GM19239 (cell line): ENCODE data around the gene SUSD2.
"Not testable (repeated sequence)": the region's sequence is repeated elsewhere in the genome, so short reads cannot be mapped to it uniquely, and the experiment has no call there.

ENCODE experiments used
- DNase-seq: peaks from one replicate; pipeline ENCODE4 v3.0.0; 2011; ENCODE audit warnings: low spot score; ENCODE audit not compliant: insufficient read length
- FAIRE-seq: peaks from 2 replicates; lab custom pipeline; 2011; peaks lifted over from hg19 to GRCh38; lab: Jason Lieb, UNC

SUSD2 gene

DNA sequence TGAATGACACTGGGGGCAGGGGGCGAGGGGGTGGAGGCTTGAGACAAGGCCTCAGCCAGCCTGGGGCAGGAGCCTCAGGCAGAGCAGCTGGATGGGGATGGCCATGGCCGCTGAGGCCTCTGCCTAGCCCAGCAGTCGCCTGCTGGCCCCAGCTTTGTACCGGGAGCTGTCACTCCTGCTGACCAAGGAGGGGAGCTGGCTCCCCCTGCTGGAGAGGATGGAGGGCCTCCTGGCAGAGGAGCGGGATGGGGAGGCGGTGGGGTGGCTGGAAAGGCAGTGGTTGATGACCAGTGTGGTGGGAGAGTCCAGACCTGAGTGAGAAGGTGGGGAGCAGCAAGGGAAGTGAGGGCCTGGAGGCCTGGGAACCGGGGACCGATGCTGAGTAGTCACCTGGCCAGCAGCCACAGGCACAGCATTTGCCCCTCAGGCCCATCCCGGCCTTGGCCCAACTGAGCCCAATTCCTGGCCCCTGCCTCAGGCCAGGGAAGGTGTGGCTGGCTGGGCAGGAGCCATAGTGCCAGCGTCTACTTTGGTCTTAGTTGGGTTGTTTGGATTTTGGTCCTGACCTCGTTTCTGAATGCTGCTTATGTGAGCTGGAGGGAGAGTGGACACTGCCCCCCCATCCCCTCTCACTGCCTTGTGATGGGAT is 6.0 kb upstream of the SUSD2 start:
- peak; percentile 14 for FAIRE-seq
- DNase-seq, result peak; percentile 81

DNA sequence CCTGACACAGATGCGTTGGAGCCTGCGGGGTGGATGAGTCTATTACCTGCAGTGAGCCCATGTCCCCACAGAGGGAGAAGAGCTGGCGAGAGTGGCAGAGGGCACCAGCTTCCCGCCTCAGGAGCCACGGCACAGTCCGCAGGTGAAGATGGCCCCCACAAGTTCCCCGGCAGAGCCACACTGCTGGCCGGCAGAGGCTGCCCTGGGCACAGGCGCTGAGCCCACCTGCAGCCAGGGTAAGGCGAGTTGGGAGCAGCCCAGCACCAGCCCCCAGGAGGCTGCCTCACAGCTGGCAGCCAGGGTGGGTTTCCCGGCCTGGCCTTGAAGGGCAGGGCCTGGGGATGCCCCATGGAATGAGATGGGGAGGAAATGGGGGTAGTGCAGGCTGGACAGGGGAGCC is 5.2 kb upstream of the SUSD2 start:
- DNase-seq (no peak), FAIRE-seq (no peak)

DNA sequence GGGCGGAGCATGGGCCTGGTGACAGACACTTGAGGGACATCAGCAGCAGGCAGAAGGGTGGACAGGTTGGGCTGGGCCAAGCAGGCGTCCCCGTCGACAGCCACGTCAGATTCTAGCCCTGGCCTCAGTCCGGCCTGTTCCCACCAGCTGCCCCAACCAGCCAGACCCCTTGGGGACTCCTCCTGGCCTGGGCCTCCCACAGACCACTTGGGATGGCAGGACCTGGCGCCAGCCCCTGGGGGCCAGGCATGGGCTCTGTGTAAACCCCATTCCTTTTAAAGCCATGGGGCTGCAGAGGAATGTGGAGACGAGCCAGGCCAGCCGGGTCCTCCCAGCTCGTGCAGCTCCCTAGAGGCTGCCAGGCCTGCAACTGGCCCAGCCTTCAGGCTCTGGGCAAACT is 4.7 kb upstream of the SUSD2 start:
- DNase-seq (no peak), FAIRE-seq (no peak)

DNA sequence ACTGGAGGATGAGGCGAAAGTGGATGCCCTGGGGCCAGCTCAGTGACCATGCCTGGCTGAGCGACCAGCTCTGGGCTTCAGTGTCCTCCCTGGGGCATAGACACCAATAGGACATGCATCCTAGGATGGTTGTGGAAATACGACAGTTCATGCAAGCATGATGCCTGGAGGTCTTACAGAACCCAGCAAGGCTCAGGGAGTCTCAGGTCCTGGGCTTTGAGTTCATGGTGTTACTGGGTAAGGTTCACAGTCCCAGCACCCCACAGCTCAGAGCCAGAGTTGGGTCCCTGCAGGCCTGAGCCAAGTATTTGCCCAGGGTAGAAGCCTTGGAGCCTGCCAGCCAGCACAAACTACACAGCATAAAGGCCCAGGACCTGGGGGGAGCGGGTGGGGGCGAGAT is 4.2 kb upstream of the SUSD2 start:
- FAIRE-seq (no peak), DNase-seq (no peak)

DNA sequence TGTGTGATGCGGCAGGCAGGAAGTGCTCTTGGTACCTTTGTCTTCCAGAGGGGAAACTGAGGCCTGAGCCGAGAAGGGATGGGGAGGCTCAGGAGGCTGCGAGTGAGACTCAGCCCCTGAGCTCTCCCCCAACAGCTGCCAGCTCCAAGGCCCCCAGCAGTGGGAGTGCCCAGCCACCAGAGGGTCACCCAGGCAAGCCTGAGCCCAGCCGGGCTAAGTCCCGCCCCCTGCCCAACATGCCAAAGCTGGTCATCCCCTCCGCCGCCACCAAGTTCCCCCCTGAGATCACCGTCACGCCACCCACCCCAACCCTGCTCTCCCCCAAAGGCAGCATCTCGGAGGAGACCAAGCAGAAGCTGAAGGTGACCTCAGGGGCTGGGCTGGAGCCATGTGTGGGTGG is 3.8 kb upstream of the SUSD2 start:
- FAIRE-seq (no peak), DNase-seq (no peak)

DNA sequence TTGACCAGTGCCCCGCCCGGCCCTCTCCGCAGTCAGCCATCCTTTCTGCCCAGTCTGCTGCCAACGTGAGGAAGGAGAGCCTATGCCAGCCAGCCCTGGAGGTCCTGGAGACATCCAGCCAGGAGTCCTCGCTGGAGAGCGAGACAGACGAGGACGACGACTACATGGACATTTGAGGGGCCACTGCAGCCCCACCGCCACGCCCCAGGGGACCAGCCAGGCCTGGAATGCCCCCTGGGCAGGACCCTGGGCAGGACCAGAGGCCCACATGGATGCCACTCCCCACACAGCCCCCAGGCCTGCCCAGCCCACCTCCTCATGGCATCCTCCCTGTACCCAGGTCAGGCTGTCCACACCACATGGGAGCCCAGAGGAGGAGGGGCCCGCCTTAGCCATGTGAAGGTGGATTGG is 3.3 kb upstream of the SUSD2 start:
- no peak for DNase-seq
- FAIRE-seq, result no peak

DNA sequence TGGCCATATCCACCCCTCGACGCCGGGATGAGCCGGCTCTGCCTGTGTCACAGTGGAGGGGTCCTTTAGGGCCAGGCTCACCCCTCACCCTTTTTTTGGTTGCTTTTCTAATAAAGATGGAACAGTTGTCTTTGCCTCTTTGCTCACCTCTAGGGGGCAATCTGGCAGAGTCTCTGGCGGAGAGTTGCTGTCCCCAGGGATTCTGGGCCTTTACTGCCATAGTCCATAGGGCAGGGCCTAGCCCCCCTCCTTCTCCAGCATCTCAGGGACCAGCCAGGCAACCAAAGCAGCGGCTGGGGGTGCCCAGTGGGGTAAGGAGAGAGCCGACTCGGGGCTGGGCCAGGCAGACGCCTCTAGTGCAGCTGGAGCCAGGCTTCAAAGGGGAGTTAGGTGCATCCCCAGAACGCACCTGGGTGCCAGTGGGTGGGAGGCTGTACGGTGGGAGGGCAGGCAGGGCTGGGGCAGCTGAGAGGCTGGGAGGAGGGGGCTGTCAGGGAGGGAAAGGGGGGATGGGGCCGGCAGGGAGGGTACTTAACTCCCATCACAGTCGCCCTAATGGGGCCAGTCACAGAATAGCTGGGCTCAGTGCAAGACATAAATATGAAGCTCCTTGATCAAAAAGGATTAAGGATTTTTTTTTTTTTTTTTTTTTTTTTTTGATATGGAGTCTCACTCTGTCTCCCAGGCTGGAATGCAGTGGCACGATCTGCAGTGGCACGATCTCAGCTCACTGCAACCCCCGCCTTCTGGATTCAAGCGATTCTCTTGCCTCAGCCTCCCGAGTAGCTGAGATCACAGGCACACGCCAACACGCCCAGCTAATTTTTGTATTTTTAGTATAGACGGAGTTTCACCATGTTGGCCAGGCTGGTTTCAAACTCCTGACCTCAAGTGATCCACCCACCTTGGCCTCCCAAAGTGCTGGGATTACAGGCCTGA is 2.5 kb upstream of the SUSD2 start:
- DNase-seq, result no peak
- FAIRE-seq, result no peak

DNA sequence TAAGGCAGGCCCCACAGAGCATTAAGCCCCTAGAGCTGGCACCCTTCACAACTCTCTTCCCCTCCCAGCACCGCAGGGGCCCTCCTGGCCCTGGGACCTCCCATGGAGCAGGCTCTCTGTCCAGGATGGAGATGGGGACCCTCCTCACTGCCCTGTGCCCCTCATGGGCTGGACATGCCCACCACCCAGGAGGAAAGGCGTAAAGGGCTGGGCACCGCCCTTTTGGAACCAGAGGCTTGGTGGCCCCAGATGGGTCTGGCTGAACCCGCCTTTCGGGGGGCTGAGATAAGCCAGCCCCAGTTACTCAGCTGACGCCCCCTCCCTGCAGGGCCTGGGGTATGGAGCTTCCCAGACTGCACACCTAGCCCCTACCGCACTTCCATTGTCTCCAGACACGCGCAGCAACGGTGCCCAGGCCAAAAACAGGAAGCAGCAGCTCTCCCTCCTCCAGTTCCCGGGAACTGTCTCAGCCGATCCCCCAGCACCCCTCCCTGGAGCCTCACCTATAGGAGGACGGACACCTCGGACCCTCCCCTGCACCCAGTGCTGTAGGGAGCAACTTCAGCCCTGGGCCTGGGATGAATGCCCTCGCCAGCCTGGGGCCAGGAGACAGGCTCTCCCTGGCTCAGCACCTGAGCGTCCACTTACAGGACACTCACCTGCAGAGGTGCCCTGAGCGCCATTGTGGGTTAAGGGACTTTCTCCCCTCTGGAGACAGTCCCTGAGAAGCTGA is 1.6 kb upstream of the SUSD2 start:
- no peak for DNase-seq
- no peak for FAIRE-seq

DNA sequence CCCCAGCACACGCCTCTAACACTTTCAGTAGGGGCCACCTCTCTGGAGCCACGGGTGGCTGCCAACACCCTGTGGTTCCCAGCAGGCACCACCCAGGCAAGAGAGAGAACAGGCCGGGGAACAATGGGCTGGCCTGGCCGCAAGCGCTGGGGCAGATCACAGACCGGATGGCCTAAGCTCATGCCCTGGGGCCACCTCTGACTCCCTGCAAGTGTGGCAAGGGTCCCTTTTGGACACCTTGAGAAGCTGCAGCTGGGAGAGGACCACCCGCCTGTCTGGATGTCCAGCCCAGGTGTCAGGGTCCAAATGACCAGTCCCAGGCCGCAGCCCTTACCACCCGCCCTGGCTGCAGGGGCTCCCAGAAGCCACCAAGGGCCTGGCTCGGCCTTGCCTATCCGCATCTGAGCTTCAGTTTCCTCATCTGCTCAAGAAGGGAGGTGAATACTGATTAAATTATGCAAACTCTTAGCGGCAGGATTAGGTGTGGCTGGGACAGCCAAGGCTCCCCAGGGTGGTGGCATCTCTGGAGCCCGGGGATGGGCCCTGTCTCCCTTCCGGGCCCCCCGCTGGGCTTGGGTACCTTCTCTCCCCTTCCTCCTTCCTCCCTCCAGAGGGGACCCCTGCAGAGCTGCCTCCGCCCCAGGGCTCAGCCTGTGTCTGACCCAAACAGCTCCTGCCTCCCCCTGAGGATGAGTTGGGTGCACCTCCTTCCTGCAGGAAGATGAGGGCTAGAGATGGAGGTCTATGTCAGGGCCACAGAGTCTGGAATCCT is 785 bp upstream of the SUSD2 start:
- DNase-seq (no peak), FAIRE-seq (no peak)

DNA sequence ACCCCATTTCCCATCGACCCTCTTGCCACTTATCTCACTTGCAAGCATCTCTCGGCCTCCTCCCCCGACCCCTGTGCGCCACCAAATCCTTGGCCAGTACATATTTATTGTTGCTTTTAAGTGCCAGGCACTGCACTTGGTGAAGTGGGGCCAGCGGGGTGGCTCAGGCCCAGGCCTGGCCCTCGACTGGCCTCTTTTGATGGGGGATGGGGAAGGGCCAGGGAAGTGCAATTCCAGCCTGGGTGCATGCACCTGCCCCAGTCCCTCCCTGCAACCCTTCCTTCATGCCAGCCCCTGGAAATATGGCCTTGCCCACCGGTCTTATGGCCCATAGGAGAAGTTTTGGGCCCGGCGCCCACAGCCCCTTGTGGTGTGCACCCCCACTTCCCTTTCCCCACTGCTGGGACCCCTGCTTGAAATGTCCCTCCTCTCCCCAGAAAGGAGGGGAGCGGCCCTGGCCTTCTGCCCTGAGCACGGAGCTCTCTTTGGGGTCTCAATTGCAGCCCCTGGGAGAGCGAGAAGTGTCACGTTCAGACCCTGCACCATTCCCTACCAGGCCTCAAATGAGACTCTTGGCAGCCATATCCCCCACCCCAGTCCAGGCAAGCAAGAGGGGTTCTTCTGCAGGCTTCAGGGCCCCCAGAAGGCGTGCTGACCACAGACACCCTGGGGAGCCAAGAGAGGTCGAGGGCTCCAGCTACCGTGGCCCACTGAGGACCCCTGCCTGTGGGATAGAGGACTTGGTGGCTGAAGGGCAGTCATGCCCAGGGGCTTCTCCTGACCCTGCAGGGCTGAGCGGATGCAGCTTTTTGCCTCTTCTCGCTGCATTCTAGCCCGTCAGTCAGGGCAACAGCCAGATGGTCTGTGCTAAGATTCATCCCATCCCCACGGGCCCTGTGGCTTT is 961 bp downstream of the SUSD2 start:
- FAIRE-seq, result no peak
- no peak for DNase-seq

DNA sequence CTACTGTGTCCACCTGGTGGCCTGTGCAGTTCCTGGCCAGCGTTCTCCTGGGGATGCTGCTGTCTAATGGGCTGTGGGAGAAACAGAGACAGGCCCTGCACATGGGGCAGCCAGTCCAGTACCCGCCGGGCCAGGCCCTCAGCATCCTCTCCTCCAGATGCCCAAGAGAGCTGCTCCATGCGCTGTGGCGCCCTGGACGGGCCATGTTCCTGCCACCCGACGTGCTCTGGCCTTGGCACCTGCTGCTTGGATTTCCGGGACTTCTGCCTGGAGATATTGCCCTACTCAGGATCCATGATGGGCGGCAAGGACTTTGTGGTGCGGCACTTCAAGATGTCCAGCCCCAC is 1.6 kb downstream of the SUSD2 start:
- not testable (repeated sequence) for FAIRE-seq, DNase-seq

DNA sequence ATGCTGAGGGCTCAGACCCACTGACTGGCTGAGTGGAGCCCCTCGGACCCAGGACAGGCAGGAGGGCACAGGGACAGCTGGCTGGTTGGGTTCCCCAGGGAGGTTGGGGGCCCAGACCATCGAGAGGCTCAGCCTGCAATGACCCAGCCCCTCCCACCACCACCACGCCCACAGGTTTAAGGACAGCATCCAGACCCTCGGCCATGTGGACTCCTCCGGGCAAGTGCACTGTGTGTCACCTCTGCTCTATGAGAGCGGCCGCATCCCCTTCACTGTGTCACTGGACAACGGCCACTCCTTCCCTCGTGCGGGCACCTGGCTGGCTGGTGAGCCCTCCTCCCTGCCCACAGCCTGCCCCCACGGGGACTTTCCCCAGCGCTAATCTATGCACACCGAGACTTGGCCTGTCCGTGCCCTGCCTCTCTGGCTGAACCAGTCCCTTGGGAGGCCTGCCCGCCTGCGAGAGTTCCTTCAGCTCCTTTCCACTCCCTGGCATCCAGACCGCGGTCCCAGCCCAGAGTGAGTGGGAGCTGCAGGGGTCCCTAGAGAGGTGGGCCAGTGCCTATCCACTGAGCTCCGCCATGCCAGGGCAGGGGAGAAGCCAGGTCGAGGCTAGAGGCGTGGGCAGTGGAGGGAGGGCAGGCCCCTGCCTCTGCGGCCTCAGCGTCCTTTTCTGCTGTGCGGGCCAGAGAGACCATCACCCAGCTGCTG is 2.2 kb downstream of the SUSD2 start:
- no peak for DNase-seq
- no peak for FAIRE-seq

DNA sequence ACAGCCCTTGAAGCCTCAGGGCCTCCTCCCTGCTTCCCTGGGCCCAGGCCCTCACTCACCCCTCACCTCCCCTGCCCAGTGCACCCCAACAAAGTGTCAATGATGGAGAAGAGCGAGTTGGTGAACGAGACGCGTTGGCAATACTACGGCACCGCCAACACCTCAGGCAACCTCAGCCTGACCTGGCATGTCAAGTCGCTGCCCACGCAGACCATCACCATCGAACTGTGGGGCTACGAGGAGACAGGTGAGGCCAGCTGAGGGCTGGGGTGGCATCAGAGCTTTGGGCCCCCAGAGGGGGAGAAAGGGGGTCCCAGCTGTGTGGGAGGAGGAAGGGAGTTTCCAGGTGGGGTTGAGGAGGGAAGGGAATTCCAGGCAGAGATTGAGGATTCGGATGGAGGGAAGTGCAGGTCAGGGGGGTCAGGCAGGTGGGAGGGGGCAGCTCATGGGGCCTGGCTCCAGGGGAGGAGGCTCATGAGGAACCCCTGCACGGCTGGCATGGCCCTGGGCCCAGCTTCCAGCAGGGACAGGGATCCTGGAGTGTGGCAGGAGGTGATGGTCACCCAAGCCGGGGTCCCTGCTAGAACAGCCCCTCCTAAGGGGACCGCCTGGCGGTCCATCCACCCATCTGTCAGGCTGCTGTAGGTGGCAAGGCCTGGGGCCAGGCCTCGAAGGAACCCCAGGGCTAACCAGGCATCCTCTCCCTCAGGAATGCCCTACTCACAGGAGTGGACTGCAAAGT is 2.9 kb downstream of the SUSD2 start:
- DNase-seq, result no peak
- no peak for FAIRE-seq

DNA sequence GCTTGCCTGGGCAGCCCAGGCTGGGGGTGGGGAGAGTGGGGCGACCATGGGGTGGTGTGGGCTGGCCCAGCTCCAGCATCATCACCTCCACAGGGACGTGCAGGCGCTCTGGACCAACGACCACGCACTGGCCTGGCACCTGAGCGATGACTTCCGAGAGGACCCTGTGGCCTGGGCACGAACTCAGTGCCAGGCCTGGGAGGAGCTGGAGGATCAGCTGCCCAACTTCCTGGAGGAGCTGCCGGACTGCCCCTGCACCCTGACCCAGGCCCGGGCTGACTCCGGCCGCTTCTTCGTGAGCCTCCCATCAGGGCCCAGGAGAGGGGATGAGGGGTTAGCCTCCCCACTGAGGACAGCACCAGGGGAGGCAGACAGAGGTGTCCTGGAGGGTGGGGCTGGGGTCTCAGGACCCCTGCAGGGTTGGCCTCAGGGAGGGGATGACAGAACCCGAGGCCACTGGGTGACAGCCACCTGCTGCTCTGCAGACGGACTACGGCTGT is 3.8 kb downstream of the SUSD2 start:
- DNase-seq, result no peak
- FAIRE-seq, result no peak

DNA sequence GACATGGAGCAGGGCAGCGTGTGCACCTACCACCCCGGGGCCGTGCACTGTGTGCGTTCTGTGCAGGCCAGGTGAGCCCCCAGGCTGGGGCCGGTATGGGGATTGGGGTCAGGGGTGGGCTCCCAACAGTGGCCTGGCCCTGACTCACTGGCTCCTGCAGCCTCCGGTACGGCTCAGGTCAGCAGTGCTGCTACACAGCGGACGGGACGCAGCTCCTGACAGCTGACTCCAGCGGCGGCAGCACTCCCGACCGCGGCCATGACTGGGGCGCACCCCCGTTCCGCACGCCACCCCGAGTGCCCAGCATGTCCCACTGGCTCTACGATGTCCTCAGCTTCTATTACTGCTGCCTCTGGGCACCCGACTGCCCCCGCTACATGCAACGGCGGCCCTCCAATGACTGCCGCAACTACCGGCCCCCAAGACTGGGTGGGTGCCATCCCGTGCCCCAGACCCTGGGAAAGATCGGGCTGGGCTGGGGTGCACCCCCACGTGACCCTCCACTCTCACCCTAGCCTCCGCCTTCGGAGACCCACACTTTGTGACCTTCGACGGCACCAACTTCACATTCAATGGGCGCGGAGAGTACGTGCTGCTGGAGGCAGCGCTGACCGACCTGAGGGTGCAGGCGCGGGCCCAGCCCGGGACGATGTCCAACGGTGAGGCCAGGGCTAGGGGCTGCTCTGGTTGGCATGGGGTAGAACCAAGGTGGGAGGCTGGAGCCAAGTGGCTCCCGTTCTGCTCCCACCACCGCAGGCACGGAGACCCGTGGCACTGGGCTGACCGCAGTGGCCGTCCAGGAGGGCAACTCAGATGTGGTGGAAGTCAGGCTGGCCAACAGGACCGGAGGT is 4.4 kb downstream of the SUSD2 start:
- DNase-seq (no peak), FAIRE-seq (no peak)

DNA sequence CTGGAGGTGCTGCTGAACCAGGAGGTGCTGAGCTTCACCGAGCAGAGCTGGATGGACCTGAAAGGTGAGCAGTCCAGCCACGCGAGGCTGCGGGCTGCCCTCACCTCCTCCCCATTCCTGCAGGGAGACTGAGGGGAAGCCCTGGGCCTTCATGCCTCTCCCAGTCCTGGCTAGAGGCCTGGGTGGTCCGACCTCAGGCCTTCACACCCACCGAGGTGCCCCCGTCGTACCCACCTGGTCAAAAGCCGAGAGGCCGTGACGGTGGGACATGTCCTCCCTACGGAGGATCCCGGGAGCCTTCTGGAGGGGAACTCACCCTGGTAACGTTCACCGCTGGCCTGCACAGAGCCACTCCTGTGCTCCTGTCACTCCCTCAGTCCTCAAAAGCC is 5.1 kb downstream of the SUSD2 start:
- DNase-seq (no peak), FAIRE-seq (no peak)
